Uterus (tissue), 2 donors: Measurements from ENCODE around the gene DDHD1.

Experiments
- CTCF ChIP-seq, 4 experiments: fragments of 200-600 bp in 2 of 4; fragments of 450-650 bp in 2 of 4; sonication (generic) in 2 of 4; IDR thresholded peaks; one replicate each; pipeline ENCODE4 v1.5.1; 2016 to 2019; ENCODE audit warnings: antibody characterized with exemption in 4 of 4, mild to moderate bottlenecking in 2 of 4, moderate library complexity in 1 of 4
- POLR2A ChIP-seq, 2 donors: fragments of 450-650 bp; IDR thresholded peaks; one replicate each; pipeline ENCODE4 v1.6.1; 2016; ENCODE audit warnings: antibody characterized with exemption in 2 of 2, mild to moderate bottlenecking in 1 of 2, moderate library complexity in 1 of 2

DNA sequence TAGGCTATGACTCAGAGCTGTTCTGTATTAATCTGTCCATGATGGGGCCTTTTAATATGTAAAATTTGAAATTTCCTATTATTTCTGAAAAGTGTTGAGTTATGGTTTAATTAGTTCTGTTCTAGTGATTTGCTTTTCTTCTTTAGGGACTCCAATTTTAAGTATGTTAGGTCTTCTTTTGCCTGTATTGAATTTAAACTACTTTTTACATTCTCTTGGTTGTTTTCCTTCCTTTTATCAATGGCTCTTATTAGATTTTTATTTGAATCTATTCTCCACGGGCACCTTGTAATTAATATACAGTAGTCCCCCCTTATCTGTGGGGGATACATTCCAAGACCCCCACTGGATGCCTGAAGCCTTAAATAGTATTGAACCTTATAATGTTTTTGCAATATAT lies 46.4 kb downstream of the DDHD1 start:
- TF ChIP-seq CTCF (IDR thresholded peaks at IDR 0.05) = no peak
- TF ChIP-seq POLR2A (IDR thresholded peaks at IDR 0.05) = no peak
